Fibroblast of skin of abdomen (primary cell): ENCODE data around the gene RAPGEFL1. TPM values are rescaled to one million over a fixed set of nuclear protein-coding genes. Genes with fewer than 3 reads are reported as not detected.
"Not testable (repeated sequence)": the region's sequence is repeated elsewhere in the genome, so short reads cannot be mapped to it uniquely, and the experiment has no call there.

Experiments
- DNase-seq: peaks from one replicate; pipeline ENCODE4 v3.0.0-alpha.2; 2013
- polyA plus RNA-seq, 2 experiments: library from polyadenylated mRNA; unstranded; fragments of 120-200 nt; gene quantifications; one replicate each; pipeline ENCODE4 v1.2.1, GENCODE V29; 2013; ENCODE audit not compliant: insufficient read length in 2 of 2

The RAPGEFL1 gene, protein sequence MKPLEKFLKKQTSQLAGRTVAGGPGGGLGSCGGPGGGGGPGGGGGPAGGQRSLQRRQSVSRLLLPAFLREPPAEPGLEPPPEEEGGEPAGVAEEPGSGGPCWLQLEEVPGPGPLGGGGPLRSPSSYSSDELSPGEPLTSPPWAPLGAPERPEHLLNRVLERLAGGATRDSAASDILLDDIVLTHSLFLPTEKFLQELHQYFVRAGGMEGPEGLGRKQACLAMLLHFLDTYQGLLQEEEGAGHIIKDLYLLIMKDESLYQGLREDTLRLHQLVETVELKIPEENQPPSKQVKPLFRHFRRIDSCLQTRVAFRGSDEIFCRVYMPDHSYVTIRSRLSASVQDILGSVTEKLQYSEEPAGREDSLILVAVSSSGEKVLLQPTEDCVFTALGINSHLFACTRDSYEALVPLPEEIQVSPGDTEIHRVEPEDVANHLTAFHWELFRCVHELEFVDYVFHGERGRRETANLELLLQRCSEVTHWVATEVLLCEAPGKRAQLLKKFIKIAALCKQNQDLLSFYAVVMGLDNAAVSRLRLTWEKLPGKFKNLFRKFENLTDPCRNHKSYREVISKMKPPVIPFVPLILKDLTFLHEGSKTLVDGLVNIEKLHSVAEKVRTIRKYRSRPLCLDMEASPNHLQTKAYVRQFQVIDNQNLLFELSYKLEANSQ
- 4.2 TPM for polyA plus RNA-seq (2013, experiment 1 of 2; ENCODE audit: insufficient read length)
- polyA plus RNA-seq (2013, experiment 2 of 2; ENCODE audit: insufficient read length) = 4.4 TPM

DNA sequence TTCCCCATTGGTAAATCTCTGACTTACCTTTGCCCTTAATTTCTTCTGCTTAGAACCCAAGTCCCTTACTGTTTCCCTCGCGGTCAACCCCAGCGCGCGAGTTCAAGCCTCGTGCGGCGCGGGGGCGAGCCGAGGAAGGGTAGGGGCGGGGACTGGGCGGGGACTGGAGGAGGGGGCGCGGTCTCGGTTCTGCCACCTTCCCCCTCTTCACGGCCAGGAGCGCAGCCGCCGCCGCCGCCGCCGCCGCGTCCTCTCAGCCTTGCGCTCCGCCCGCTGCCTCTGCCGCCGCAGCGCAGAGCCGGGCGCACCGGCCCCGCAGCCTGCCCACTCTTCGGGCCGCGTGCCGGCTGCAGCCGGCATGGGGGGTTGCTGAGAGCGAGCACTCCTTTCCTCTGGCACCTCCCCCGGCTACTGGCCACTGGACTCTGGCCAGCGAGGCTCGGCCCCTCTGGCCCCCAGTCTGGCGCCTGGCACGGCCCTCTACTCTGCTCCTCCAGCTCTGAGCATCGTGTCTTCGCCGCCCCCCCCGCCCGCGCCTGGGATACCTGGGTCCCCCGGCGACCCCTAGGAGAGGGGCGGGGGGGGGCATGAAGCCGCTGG is at the start of gene RAPGEFL1:
TSS of gene RAPGEFL1 (plus strand) at position 196 of the 600 bp plus-strand sequence. CDS start at position 588, 392 bp downstream.
- DNase-seq = peak; percentile 67

DNA sequence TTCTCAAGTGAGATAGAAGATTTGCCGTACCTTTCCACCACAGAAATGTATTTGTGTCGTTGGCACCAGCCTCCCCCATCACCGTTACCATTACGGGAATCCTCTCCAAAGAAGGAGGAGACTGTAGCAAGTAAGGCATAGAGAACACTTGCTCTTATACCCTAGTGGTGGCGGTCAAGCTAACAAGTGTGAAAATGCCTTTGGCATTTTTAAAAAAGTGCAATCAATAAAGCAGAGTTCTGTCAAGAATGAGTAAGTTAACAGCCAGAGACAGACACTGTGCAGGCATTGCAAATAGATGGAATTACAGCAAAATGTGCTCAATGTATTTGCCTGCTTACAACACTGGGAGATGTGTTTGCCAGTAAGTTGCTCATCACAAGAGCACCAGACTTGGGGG is 47.8 kb upstream of the RAPGEFL1 start:
- no peak for DNase-seq

DNA sequence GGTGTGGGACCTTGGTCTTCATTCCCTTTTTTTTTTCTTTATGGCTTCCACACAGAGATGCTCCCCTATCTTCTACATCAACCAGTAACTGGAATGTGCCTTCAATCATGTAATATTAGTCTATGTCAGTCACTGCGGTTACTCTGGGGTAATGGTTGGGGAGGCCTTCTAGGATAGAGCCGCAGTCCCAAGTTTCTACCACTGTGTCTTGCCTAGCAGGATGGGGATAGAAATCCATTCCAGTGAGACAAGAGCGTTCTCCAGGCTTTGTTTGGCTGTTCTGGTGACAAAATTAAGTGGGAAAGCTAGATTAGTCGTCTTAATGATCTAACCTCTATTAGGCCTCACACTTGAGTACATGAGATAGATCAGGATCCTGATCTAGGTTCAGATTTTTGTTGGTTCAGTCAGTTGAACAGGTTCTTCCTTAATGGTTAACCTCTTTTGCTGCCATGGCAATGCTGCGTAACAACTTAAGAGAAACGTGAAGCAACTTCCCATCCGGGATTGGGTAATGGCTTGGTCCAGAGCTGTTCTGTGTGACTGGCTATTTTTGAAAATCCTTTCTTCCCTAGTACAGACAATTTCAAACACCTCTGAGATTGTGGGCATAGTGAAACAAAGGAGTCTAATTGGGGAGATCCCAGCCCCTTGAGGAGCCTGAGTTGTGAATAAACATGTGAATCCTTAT is 46.8 kb upstream of the RAPGEFL1 start:
- no peak for DNase-seq

DNA sequence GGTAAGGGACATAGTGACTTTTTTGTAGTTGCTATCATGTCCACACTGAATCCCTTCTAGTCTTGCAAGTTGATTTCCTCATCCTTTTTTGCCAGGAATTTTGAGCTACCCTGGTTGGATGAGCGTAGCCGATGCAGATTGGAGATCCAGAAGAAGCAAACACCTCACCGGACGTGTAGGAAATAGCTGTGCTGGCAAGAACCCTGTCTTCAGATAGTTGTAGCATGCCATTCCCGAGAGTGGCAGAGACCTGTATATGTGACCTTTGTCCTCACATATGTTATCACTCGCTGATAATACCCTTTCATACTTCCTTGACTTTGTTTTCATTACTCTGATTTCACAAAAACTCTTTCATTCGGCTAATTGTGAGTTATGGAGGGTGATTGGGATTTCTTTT is 43.1 kb upstream of the RAPGEFL1 start:
- DNase-seq = no peak

DNA sequence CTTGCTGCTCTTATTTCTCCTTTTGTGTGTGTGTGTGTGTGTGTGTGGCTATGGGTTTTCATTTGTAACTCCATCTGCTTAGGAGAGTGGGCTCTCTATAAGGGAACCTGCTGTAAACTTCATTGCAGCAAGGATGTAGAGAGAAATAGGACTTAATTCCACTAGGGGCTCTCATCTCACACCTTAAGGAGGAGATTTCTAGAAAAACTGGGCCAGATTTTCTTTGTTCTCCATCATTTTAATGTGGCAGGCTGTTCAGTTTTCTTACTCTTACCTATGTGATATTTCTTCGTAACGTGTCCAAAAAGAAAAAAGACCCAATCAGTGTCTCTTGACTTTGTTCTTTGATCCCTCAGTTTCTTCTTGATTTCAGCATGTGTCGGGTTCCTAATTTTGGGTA is 41.5 kb upstream of the RAPGEFL1 start:
- no peak for DNase-seq

DNA sequence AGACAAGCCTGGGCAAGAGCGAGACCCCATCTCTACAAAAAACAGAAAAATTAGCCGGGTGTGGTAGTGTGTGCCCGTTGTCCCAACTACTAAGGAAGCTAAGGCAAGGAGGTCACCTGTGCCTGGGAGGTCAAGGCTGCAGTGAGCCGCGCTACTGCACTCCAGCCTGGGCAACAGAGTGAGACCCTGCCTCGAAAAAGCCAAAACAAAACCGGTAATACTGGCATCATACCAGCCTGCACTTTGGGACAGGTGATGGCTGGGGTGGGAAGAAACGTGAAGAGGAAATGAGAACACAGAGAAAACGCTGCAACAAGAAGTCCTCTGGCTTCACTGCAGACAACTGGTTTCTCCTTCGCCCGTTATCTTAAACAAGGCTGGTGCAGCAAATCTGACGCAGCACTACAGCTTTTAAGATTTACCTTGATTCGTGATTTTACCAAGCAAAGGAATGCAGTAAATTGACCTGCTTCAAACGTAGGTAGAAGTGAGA is 37.7 kb upstream of the RAPGEFL1 start:
- no peak for DNase-seq

DNA sequence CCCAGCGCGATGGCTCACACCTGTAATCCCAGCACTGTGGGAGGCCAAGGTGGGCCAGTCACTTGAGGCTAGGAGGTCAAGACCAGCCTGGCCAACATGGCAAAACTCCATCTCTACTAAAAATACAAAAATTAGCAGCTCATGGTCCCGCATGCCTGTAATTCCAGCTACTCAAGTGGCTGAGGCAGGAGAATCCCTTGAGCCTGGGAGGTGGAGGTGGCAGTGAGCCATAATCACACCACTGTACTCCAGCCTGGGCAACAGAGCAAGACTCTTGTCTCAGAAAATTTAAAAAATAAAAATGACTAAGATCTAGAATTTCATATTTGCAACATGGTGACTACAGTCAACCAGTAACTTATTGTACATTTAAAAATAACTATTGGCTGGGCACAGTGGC is 34.1 kb upstream of the RAPGEFL1 start:
- not testable (repeated sequence) for DNase-seq

DNA sequence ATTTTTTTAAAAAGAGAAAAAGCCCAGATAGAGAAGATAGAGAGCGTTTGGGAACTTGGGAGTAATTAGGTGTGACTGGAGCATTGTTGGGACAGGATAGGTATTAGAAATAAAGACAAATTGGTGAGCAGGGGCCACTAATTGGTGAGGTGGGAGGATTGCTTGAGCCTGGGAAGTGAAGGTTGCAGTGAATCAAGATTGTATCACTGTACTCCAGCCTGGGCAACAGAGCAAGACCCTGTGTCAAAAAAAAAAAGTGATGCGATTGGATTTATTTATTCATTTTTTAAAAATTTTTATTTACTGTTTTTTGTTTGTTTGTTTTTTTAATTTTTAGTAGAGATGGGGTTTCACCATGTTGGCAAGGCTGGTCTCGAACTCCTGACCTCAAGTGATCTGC is 31.8 kb upstream of the RAPGEFL1 start:
- DNase-seq = no peak

DNA sequence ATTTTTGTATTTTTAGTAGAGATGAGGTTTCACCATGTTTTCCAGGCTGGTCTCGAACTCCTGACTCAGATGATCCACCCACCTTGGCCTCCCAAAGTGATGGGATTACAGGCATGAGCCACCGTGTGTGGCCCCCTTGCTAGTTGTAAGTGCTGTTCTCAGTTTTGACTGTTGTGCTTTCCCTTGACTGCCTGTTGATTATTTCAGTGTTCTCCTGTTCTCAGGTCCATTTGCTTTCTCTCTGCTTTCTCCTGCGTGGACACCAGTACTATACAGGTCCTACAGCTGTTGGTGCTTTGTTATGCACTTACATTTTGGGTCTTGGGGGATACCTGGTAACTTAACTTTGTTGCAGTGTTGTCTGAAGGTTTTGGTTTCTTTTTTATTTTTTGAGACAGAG is 28.7 kb upstream of the RAPGEFL1 start:
- DNase-seq = no peak

DNA sequence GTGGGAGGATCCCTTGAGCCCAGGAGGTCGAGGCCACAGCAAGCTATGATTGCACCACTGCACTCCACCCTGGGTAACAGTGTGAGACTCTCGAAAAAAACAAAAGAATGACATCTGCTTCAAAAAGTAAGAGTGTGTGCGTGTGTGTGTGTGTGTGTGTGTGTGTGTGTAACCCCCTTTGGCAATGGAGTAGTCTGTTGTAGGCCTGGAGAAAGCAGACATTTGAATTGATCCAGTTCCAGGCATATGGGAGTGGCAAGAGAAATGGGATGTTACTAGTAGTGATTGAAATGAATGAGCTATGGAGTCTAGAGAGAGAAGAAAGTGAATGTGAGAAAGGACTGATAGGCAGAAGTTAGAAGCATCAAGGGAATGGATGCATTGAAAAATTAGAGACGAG is 27.0 kb upstream of the RAPGEFL1 start:
- no peak for DNase-seq

DNA sequence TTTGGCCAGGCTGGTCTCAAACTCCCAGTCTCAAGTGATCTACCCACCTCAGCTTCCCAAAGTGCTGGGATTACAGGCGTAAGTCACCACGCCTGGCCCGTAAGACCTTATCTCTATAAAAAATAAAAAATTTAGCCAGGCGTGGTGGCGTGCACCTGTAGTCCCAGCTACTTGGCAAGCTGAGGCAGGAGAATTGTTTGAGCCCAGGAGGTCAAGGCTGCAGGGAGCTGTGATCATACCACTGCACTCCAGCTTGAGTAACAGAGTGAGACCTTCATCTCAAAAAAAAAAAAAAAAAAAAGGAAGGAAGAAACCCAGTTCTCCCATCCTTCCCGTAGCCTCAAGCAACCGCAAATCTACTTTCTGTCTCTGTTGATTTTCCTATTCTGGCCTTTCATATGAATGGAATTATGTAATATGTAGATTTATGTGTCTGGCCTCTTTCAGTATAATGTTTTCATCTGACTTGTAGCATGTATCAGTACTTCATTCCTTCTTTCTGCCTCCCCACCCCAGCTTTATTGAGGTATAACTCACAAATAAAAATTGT is 25.8 kb upstream of the RAPGEFL1 start:
- DNase-seq = no peak

DNA sequence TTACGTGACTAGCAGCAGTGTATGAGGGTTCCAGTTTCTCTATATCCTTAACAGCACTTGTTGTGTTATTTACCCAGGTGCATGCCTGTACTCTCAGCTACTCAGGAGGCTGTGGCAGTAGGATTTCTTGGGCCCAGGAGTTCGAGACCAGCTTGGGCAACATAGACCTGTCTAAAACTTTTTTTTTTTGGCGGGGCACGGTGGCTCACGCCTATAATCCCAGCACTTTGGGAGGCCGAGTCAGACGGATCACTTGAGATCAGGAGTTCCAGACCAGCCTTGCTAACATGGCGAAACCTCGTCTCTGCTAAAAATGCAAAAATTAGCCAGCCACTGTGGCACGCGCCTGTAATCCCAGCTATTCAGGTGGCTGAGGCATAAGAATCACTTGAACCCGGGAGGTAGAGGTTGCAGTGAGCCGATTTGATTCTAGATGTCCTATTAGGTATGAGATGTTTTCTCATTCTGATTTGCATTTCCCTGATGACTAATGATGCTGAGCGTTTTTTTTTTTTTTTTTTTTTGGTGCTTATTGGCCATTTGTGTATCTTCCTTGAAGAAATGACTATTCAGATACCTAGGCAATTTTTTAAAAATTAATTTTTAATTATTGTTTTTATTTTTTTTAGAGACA is 23.6 kb upstream of the RAPGEFL1 start:
- DNase-seq = no peak

DNA sequence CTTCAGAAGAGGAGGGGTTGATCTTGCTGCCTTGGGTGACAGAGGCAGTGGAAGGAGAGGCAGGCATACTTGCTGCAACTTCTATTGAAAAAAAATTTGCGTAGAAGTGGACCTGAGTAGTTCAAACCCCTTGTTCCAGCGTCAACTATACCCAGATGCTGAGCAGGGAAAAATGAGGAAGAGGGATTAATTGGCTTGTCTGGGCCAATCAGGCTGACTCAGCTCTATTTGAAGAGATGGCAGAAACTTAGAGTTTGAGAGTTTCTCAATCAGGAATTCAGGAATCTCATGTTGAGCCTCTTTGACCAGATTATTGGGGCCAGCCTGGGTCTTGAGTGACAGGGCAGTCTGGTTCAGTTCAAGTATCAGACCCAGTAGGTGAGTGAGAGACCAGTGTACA is 19.3 kb upstream of the RAPGEFL1 start:
- DNase-seq = no peak

DNA sequence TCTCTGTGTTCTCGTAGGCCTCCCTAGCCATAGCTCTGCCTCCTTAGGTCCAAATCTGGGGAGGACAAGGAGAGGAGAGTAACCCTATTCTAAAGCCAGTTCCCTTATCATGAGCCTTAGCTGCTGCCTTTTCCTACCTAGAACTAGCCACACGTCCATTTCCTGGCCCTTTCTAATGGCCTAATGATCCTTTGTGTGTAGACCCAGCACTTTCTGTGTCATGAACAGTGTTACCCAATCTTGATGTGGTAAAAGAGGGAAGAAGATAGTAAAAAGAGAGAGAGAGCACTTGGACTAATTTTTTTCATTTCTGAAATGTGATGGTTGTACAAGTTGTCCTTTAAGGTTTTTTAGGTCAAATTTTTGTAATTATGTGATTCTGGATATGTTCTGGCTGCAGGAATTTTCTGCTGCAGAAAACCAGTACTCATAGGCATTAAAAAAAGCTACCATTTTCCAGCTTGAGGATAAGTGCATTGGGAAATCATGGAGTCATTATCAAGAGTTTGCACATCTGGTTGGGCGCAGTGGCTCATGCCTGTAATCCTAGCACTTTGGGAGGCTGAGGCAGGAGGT is 18.7 kb upstream of the RAPGEFL1 start:
- no peak for DNase-seq

DNA sequence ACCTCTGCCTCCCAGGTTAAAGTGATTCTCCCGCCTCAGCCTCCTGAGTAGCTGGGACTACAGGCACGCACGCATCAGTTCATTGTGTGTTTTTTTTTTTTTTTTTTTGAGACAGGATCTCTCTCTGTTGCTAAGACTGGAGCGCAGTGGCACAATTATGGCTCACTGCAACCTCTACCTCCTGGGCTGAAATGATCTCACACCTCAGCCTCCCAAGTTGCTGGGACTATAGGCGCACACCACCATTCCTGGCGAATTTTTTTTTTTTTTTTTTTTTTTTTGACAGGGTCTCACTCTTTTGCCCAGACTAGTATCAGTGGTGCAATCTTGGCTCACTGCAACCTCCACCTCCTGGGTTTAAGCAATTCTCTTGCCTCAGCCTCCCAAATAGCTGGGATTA is 17.8 kb upstream of the RAPGEFL1 start:
- no peak for DNase-seq

DNA sequence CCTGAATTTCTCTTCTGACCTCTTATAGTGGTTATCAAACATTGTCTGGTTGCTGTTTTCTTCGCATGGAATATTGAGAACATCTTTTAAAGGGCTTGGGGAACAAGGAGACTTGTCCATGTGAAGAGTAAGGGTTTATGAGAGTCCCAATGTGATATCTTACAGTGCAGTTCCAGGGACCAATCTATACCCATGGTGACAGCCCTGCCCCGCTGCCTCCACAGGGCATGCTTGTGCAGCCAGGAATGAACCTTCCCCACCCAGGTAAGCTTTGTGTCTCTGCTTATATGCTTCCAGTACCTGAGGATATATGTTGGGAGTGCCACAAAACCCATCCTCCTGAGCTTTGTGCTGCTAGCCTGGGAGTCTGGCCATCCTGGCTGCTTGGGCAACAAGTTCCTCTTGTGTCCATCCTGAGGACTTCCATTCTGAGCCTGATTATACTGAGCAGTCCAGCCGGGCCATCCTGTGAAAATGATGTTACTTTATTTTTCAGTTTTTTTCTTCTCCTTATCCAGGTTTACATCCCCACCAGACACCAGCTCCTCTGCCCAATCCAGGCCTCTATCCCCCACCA is 9.5 kb upstream of the RAPGEFL1 start:
- DNase-seq = no peak

DNA sequence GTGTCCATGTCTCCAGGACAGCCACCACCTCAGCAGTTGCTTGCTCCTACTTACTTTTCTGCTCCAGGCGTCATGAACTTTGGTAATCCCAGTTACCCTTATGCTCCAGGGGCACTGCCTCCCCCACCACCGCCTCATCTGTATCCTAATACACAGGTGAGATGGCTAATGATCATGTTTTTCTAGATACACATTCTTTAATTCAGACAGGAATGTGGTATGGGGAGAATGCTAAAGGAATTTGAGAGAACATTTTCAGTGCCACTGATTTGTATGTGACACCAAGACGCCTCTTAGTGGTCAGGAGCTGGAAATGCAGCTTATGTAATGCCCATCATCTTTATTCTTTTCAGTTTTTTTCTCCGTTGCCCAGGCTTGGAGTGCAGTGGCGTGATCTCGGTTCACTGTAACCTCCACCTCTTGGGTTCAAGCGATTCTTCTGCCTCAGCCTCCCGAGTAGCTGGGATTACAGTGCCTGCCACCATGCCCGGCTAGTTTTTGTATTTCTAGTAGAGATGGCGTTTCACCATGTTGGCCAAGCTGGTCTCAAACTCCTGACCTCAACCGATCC is 8.9 kb upstream of the RAPGEFL1 start:
- DNase-seq = peak; percentile 74

DNA sequence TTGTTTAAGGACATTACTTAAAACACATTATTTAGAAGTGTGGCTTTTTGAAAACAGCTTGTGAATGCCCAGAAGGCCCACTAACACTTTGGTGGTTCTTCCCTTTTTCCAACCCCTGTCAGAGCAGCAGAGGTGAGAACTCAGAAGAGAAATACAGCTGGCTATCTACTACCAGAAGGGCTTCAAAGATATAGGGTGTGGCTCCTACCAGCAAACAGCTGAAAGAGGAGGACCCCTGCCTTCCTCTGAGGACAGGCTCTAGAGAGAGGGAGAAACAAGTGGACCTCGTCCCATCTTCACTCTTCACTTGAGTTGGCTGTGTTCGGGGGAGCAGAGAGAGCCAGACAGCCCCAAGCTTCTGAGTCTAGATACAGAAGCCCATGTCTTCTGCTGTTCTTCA is 6.9 kb upstream of the RAPGEFL1 start:
- no peak for DNase-seq

DNA sequence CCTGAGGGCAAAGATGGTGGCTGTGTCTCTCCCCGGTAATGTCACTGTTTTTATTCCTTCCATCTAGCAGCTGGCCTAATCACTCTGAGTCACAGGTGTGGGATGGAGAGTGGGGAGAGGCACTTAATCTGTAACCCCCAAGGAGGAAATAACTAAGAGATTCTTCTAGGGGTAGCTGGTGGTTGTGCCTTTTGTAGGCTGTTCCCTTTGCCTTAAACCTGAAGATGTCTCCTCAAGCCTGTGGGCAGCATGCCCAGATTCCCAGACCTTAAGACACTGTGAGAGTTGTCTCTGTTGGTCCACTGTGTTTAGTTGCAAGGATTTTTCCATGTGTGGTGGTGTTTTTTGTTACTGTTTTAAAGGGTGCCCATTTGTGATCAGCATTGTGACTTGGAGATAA is 5.5 kb upstream of the RAPGEFL1 start:
- DNase-seq = no peak

DNA sequence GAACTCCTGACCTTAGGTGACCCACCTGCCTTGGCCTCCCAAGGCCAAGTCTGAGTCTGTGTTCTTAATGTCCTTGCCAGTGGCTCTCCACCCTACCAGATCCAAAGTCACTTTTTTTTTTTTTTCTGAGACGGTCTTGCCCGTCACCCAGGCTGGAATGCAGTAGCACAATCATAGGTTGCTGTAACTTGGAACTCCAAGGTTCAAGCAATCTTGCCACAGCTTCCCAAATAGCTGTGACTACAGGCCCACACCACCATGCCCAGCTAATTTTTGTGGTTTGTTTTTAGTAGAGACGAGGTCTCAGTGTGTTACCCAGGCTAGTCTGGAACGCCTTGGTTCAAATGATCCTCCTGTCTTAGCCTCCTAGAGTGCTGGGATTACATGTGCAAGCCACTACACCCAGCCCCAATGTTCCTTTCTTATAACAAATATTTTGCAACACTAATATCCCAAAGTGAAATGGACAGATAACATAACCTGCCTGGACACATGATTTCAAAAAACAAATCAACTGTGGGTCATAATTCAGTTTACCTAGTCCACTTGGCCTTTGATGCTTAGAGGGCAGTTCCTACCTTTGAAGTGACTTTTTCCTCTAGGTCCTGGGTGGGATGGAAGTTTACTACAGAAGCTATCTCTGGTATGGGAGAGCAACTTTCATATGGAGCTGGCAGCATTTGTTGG is 4.0 kb upstream of the RAPGEFL1 start:
- DNase-seq = no peak
